ENCODE measurements around the gene TTLL9. TPM values are rescaled to one million over a fixed set of nuclear protein-coding genes. Genes with fewer than 3 reads are reported as not detected.

TTLL9 gene
- total RNA-seq, 2 experiments from 2014 or later, result not detected

DNA sequence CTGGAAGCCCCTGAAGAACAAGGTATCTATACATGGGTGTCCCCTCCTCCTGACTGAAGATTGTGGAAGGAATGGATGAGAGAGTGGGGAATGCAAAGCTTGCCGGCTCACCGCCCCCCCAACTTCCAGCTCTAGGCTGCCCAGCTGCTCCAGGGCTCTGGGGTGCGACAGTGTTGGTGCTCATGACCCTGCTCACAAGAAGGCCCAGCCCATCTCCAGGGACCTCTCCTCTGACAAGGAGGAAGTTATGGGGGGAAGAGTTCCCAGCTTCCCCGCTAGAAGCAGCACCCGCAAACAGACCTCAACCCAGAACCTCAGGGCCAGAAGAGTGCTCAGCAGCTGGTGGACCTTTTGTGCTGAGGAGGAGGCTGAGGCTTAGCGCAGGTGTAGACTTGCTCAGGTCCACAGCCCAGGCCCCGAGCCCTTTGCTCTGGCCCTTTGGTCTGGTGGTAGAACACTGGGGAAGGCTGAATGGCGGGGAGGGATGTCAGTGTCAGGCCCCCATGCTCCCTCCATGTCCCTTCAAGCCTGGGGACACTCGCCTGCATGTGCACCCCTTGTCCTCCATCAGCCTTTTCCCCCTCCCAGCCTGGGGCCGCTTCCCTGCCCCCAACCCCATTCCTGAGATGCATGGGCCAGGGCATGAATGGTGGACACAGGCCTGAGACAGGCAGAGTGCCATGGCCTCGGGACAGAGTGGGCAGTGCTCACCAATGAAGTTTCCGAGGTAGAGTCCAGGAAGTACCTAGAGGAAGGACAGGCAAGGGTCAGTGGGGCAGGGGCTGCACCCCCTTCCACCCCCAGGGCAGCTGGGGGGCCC, 1.4 kb upstream of the TTLL9 start:
- ATAC-seq, result no peak
- ChIA-PET POLR2A (interaction anchor here (1.1 kb wide), 1 partner anchor 150 kb away, joined by 3 read pairs; no protein-coding TSS in a partner anchor), CTCF (interaction anchor here (1.5 kb wide), 1 partner anchor 16 kb away, joined by 7 read pairs; no protein-coding TSS in a partner anchor)
- no peak for DNase-seq
- H3K27me3 Mint-ChIP-seq, result peaks cover 31% of the 10 kb centered on the region
- H3K27ac Mint-ChIP-seq, result no peak overlapping the region
- H3K4me1 Mint-ChIP-seq (ENCODE audit: low read depth), result peaks cover 8% of the 10 kb centered on the region
- peak overlapping the region; percentile 69 for H3K4me3 Mint-ChIP-seq
- no peaks in the 10 kb centered on the region for H3K9me3 Mint-ChIP-seq
- no peaks in the 10 kb centered on the region for H3K36me3 Mint-ChIP-seq (ENCODE audit: low read depth)
- intact Hi-C loops (cut with micrococcal nuclease), result no loop called here
- TF ChIP-seq, protein P1, sequence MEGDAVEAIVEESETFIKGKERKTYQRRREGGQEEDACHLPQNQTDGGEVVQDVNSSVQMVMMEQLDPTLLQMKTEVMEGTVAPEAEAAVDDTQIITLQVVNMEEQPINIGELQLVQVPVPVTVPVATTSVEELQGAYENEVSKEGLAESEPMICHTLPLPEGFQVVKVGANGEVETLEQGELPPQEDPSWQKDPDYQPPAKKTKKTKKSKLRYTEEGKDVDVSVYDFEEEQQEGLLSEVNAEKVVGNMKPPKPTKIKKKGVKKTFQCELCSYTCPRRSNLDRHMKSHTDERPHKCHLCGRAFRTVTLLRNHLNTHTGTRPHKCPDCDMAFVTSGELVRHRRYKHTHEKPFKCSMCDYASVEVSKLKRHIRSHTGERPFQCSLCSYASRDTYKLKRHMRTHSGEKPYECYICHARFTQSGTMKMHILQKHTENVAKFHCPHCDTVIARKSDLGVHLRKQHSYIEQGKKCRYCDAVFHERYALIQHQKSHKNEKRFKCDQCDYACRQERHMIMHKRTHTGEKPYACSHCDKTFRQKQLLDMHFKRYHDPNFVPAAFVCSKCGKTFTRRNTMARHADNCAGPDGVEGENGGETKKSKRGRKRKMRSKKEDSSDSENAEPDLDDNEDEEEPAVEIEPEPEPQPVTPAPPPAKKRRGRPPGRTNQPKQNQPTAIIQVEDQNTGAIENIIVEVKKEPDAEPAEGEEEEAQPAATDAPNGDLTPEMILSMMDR (IDR thresholded peaks at IDR 0.05), result no peak

DNA sequence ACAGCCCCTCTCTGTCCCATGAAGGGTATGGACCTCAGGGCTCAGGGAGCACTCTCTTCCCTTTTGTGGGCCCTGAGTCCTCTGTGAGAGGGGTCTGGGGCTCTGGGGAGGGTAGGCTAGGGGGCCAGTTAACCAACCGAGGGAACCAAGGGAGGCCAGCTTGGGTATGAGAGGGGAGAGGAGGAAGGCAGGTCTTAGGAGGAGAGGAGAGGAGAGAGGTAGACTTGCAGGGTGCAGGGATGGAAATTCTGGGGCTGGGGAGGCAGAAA, 827 bp upstream of the TTLL9 start:
- DNase-seq, result no peak
- TF ChIP-seq, protein P1 (IDR thresholded peaks at IDR 0.05), result no peak
- ATAC-seq, result peak; percentile 46
- intact Hi-C loops (cut with micrococcal nuclease), result no loop called here
- no peaks in the 10 kb centered on the region for H3K9me3 Mint-ChIP-seq
- H3K27ac Mint-ChIP-seq, result no peak overlapping the region
- CTCF ChIA-PET, result interaction anchor here (1.5 to 2.3 kb wide), 2 partner anchors 17 kb away, joined by 7 to 12 read pairs; no protein-coding TSS in a partner anchor
- H3K36me3 Mint-ChIP-seq (ENCODE audit: low read depth), result no peaks in the 10 kb centered on the region
- H3K27me3 Mint-ChIP-seq, result peaks cover 31% of the 10 kb centered on the region
- H3K4me3 Mint-ChIP-seq, result peak overlapping the region; percentile 69
- H3K4me1 Mint-ChIP-seq (ENCODE audit: low read depth), result peaks cover 8% of the 10 kb centered on the region
- POLR2A ChIA-PET, result interaction anchor here (0.6 to 1.1 kb wide), 2 partner anchors 10 to 150 kb away, joined by 3 to 4 read pairs; no protein-coding TSS in a partner anchor

DNA sequence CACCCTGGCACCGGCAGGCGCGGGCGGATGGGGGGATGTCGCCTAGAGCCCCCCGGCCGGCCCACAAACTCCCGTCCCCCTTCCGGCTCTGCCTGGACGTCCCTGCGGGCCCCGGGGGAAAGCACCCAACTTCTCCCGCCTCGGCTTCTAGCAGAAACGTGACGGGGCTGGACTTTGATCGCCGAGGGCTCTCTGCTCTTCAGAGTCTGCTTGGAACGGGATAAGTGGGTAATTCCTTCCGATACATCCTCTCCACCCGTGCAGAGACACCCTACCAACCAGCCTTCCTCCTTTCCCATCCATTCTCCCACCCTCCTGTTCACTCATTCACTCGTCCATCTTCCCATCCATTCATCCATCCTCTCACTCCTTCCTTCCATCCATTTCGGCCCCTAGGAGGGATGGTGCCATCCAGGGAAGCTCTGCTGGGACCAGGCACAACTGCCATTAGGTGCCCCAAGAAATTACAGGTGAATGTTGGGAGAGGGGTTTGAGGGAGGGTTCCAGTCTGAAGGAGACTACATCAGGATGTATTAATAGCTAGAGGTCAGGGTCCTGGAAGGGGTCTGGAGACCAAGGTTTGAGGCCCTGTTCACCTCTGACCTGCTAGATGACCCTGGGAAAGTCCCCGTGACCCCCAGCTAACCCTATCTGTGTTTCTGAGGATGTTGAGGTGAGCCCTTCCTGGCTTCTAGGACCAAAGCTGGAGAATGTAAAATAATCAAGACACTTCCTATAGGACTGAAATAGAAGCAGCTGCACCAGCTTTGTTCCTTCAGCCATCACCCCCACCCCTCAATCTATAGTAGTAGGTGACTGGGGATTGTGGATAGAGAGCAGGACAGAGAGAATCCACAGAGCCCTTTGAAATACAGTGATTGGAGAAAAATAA, 538 bp downstream of the TTLL9 start:
- CTCF ChIA-PET, result interaction anchor here (1.2 to 2.6 kb wide), 4 partner anchors 8 to 81 kb away, joined by 4 to 12 read pairs (median 7); partner anchors contain the start of gene PDRG1
- peaks cover 31% of the 10 kb centered on the region for H3K27me3 Mint-ChIP-seq

GRCh38 chr20:31871618-31871954, 1.2 kb downstream of the TTLL9 start:
- Mint-ChIP-seq H3K4me3 (no peak overlapping the region), H3K4me1 (ENCODE audit: low read depth) (peaks cover 8% of the 10 kb centered on the region), H3K27me3 (peaks cover 31% of the 10 kb centered on the region), H3K36me3 (ENCODE audit: low read depth) (no peaks in the 10 kb centered on the region), H3K27ac (no peak overlapping the region), H3K9me3 (no peaks in the 10 kb centered on the region)
- TF ChIP-seq, protein P1 (IDR thresholded peaks at IDR 0.05), result no peak
- ATAC-seq (no peak), DNase-seq (no peak)
- ChIA-PET CTCF (interaction anchor here (1.2 to 2.6 kb wide), 4 partner anchors 9 to 80 kb away, joined by 4 to 12 read pairs (median 7); partner anchors contain the start of gene PDRG1), POLR2A (interaction anchor here (1.2 kb wide), 1 partner anchor 80 kb away, joined by 3 read pairs; the partner anchor contains the start of gene PDRG1)
- intact Hi-C loops (cut with micrococcal nuclease), result no loop called here

More for the DNA sequence above, 538 bp downstream of the TTLL9 start:
- TF ChIP-seq, protein P1 (IDR thresholded peaks at IDR 0.05), result no peak
- H3K4me3 Mint-ChIP-seq, result peak overlapping the region; percentile 65
- H3K4me1 Mint-ChIP-seq (ENCODE audit: low read depth), result peaks cover 8% of the 10 kb centered on the region
- POLR2A ChIA-PET, result interaction anchor here (1.2 kb wide), 1 partner anchor 81 kb away, joined by 3 read pairs; the partner anchor contains the start of gene PDRG1
- no peaks in the 10 kb centered on the region for H3K36me3 Mint-ChIP-seq (ENCODE audit: low read depth)
- no peaks in the 10 kb centered on the region for H3K9me3 Mint-ChIP-seq
- H3K27ac Mint-ChIP-seq, result no peak overlapping the region
- intact Hi-C loops (cut with micrococcal nuclease), result no loop called here
- ATAC-seq (no peak), DNase-seq (no peak)
